WERI-Rb-1 (cell line): ENCODE results near the gene GLI1.
"Not testable (repeated sequence)": the region's sequence is repeated elsewhere in the genome, so short reads cannot be mapped to it uniquely, and the experiment has no call there.

ENCODE experiments used
- DNase-seq: peaks from one replicate; pipeline ENCODE4 v3.0.0-alpha.2; 2020
- H3K27ac ChIP-seq: fragments of 250-450 bp; sonication (Bioruptor Pico); 2 replicates; pipeline ENCODE4 v1.5.1; 2020; ENCODE audit warnings: mild to moderate bottlenecking, moderate library complexity
- H3K27me3 ChIP-seq: fragments of 250-450 bp; sonication (Bioruptor Pico); 2 replicates; pipeline ENCODE4 v1.5.1; 2021; ENCODE audit warnings: mild to moderate bottlenecking, low read depth, moderate library complexity; ENCODE audit not compliant: insufficient read depth, severe bottlenecking
- H3K36me3 ChIP-seq: fragments of 250-450 bp; sonication (Bioruptor Pico); 2 replicates; pipeline ENCODE4 v1.5.1; 2020; ENCODE audit warnings: mild to moderate bottlenecking, moderate library complexity
- H3K4me3 ChIP-seq: 2 replicates; pipeline ENCODE4 v1.5.1; 2011; ENCODE audit warnings: low read depth, mild to moderate bottlenecking, control low read depth, low read length
- H3K9me3 ChIP-seq: fragments of 250-450 bp; sonication (Bioruptor Pico); 2 replicates; pipeline ENCODE4 v1.5.1; 2021; ENCODE audit warnings: mild to moderate bottlenecking, moderate library complexity; ENCODE audit not compliant: severe bottlenecking
- CTCF ChIP-seq: IDR thresholded peaks from 2 replicates; pipeline ENCODE4 v1.5.1; 2011; ENCODE audit warnings: low read depth, mild to moderate bottlenecking, control low read depth, inconsistent platforms, low read length

Gene GLI1

DNA sequence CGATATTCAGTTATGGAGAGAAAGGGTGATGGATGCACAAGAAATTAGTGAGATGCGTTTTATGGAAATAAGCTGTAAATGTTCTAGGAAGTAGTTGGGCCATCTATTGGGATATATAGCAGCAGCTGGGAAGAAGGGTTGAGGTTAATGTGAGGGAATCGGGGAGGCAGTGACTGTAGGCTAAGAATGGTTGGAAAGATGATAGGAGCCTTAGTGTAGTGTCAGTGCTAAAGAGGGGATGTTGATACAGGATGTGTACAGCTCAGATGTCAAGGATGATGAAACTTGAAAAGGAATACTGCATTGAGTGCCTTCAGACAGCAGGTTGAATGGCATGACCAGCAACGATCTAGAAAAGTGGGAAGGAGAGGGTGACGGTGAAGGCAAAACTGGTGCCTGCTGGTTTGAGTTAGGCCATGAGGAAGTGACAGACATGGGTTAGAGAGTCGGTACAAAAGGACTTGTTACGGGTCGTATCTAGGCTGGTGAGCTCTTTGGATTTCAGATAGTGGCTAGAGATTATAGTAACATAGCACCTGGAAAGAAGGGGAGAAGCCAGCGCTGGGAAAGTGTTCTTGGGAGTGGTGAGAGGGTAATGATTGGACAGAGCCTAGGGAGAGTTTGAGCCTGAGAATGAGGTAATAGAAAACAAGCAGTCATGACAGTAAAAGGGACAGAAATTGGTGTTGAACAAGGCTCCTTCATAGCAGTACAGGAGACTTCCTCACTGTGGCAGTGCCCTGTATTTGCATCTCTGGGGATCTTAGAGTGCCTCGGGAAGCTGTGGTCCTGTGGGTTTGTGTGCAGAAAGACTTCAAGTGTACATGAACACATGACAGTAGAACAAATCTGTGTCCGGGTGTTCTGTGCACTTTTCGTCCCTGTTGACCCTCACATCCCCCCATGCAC is 37.9 kb downstream of the GLI1 start:
- no peaks in the 10 kb centered on the region for H3K9me3 ChIP-seq
- H3K36me3 ChIP-seq = peaks cover 81% of the 10 kb centered on the region
- H3K4me3 ChIP-seq = no peak overlapping the region
- no peak overlapping the region for H3K27ac ChIP-seq
- no peaks in the 10 kb centered on the region for H3K27me3 ChIP-seq
- TF ChIP-seq CTCF = no peak
- no peak for DNase-seq

DNA sequence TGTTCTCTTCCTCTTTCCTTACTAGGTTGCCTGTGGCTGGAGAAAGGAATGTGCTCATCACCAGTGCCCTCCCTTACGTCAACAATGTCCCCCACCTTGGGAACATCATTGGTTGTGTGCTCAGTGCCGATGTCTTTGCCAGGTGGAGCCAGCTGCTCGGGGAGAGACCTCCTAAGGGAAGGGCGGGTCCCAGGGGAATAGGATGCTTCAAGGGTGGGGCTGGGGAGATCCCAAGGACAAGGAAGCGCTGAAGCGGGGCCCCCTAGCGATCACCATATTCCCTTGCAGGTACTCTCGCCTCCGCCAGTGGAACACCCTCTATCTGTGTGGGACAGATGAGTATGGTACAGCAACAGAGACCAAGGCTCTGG is 38.5 kb downstream of the GLI1 start:
- TF ChIP-seq CTCF = no peak
- no peak overlapping the region for H3K27ac ChIP-seq
- peaks cover 82% of the 10 kb centered on the region for H3K36me3 ChIP-seq

GRCh38 chr12:57498571-57498970 is 39.0 kb downstream of the GLI1 start:
- H3K9me3 ChIP-seq = no peaks in the 10 kb centered on the region
- DNase-seq = no peak
- no peak for TF ChIP-seq CTCF
- H3K27ac ChIP-seq = no peak overlapping the region
- peaks cover 86% of the 10 kb centered on the region for H3K36me3 ChIP-seq
- H3K27me3 ChIP-seq = no peaks in the 10 kb centered on the region
- H3K4me3 ChIP-seq = no peak overlapping the region

More for the DNA sequence above, 38.5 kb downstream of the GLI1 start:
- H3K27me3 ChIP-seq = no peaks in the 10 kb centered on the region
- H3K4me3 ChIP-seq = no peak overlapping the region
- no peak for DNase-seq
- no peaks in the 10 kb centered on the region for H3K9me3 ChIP-seq

- peaks cover 94% of the 10 kb centered on the region for H3K36me3 ChIP-seq
- H3K27ac ChIP-seq = no peak overlapping the region
- TF ChIP-seq CTCF = no peak
- no peak overlapping the region for H3K4me3 ChIP-seq
- H3K27me3 ChIP-seq = no peaks in the 10 kb centered on the region
- no peak for DNase-seq
- no peaks in the 10 kb centered on the region for H3K9me3 ChIP-seq
Observed at GRCh38 chr12:57500213-57500612, 40.6 kb downstream of the GLI1 start.

GRCh38 chr12:57502311-57502969 is 42.9 kb downstream of the GLI1 start:
- H3K9me3 ChIP-seq, H3K4me3 ChIP-seq, H3K27ac ChIP-seq, H3K27me3 ChIP-seq, DNase-seq: not testable (repeated sequence)
- peaks cover 90% of the 10 kb centered on the region for H3K36me3 ChIP-seq

DNA sequence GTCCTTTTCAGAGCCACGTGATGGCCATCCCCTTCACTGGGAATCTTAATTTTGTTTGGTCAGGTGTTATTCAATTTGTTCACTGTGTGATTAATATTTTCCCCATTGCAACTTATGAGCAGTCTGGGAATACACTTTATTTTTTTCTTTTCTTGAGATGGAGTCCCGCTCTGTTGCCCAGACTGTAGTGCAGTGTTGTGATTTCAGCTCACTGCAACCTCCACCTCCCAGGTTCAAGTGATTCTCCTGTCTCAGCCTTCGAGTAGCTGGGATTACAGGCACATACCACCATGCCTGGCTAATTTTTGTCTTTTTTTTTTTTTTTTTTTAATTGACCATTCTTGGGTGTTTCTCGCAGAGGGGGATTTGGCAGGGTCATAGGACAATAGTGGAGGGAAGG is 47.0 kb downstream of the GLI1 start:
- DNase-seq = not testable (repeated sequence)

GRCh38 chr12:57507796-57508195 is 48.2 kb downstream of the GLI1 start:
- not testable (repeated sequence) for H3K9me3 ChIP-seq, H3K27me3 ChIP-seq, H3K4me3 ChIP-seq, H3K27ac ChIP-seq, DNase-seq
- H3K36me3 ChIP-seq = peaks cover 87% of the 10 kb centered on the region

More for the DNA sequence above, 47.0 kb downstream of the GLI1 start:
- not testable (repeated sequence) for H3K27ac ChIP-seq, H3K27me3 ChIP-seq, H3K4me3 ChIP-seq, H3K9me3 ChIP-seq
- peaks cover 87% of the 10 kb centered on the region for H3K36me3 ChIP-seq
